ENCODE data around the gene FRS3.

Gene FRS3

GRCh38 chr6:41728073-41728936 lies 51.4 kb downstream of the FRS3 start:
- DNase-seq (ENCODE audit: low read depth) = no peak

- DNase-seq (ENCODE audit: low read depth) = no peak
Observed at GRCh38 chr6:41727705-41728072, 52.0 kb downstream of the FRS3 start.

- DNase-seq (ENCODE audit: low read depth) = no peak
Observed at GRCh38 chr6:41726876-41727275, 52.8 kb downstream of the FRS3 start.

GRCh38 chr6:41724586-41725501 lies 54.9 kb downstream of the FRS3 start:
- DNase-seq (ENCODE audit: low read depth) = no peak

GRCh38 chr6:41724228-41724580 lies 55.5 kb downstream of the FRS3 start:
- DNase-seq (ENCODE audit: low read depth) = no peak

- DNase-seq (ENCODE audit: low read depth) = no peak
Observed at GRCh38 chr6:41723530-41724227, 56.0 kb downstream of the FRS3 start.

- DNase-seq (ENCODE audit: low read depth) = no peak
Observed at GRCh38 chr6:41722969-41723529, 56.7 kb downstream of the FRS3 start.

- no peak for DNase-seq (ENCODE audit: low read depth)
Observed at GRCh38 chr6:41721414-41721813, 58.3 kb downstream of the FRS3 start.

- DNase-seq (ENCODE audit: low read depth) = no peak
Observed at GRCh38 chr6:41720783-41721182, 58.9 kb downstream of the FRS3 start.

- no peak for DNase-seq (ENCODE audit: low read depth)
Observed at GRCh38 chr6:41720262-41720620, 59.5 kb downstream of the FRS3 start.

Measured in stimulated activated CD8-positive, alpha-beta memory T cell treated with anti-CD3 and anti-CD28 coated beads, Interleukin-12 subunit alpha, Interleukin-12 subunit beta, amount 100 ng/mL, for 4 hours (primary cell).